Fibroblast of mammary gland (primary cell): ENCODE results near the gene TMEM156.
"Not testable (repeated sequence)": the region's sequence is repeated elsewhere in the genome, so short reads cannot be mapped to it uniquely, and the experiment has no call there.

Experiments
- DNase-seq: peaks from one replicate; pipeline ENCODE4 v3.0.0-alpha.2; 2010; ENCODE audit warnings: low read depth
- H3K4me3 ChIP-seq: 2 replicates; pipeline ENCODE4 v1.5.1; 2011; ENCODE audit warnings: low read depth, mild to moderate bottlenecking, low read length, moderate library complexity; ENCODE audit not compliant: control insufficient read depth
- TF ChIP-seq, protein P1 (sequence below): conservative IDR thresholded peaks from 2 replicates; pipeline ENCODE4 v1.5.1; 2011; ENCODE audit warnings: low read depth, low read length, inconsistent platforms; ENCODE audit not compliant: control insufficient read depth, insufficient read depth

TMEM156 gene

DNA sequence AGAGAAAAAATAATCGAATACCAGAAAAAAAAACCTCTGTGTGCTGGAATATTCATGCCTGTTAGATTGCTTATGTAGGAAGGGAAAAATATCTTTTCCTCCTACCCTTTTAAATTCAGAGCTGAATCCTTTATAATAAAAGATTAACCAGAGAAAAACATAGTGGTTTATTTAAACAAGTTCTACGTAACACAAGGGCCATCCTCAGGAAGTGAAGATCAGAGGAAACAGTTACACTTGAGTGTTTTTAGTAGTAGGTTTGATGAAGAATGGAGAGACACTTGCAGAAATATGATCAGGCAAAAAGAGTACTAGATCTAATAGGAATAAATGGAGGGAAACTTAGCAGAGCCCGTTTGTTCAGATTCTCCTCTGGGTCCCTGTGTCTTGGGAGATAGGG lies 66.3 kb downstream of the TMEM156 start:
- no peak overlapping the region for H3K4me3 ChIP-seq
- no peak for DNase-seq
- TF ChIP-seq, protein P1, sequence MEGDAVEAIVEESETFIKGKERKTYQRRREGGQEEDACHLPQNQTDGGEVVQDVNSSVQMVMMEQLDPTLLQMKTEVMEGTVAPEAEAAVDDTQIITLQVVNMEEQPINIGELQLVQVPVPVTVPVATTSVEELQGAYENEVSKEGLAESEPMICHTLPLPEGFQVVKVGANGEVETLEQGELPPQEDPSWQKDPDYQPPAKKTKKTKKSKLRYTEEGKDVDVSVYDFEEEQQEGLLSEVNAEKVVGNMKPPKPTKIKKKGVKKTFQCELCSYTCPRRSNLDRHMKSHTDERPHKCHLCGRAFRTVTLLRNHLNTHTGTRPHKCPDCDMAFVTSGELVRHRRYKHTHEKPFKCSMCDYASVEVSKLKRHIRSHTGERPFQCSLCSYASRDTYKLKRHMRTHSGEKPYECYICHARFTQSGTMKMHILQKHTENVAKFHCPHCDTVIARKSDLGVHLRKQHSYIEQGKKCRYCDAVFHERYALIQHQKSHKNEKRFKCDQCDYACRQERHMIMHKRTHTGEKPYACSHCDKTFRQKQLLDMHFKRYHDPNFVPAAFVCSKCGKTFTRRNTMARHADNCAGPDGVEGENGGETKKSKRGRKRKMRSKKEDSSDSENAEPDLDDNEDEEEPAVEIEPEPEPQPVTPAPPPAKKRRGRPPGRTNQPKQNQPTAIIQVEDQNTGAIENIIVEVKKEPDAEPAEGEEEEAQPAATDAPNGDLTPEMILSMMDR = no peak

DNA sequence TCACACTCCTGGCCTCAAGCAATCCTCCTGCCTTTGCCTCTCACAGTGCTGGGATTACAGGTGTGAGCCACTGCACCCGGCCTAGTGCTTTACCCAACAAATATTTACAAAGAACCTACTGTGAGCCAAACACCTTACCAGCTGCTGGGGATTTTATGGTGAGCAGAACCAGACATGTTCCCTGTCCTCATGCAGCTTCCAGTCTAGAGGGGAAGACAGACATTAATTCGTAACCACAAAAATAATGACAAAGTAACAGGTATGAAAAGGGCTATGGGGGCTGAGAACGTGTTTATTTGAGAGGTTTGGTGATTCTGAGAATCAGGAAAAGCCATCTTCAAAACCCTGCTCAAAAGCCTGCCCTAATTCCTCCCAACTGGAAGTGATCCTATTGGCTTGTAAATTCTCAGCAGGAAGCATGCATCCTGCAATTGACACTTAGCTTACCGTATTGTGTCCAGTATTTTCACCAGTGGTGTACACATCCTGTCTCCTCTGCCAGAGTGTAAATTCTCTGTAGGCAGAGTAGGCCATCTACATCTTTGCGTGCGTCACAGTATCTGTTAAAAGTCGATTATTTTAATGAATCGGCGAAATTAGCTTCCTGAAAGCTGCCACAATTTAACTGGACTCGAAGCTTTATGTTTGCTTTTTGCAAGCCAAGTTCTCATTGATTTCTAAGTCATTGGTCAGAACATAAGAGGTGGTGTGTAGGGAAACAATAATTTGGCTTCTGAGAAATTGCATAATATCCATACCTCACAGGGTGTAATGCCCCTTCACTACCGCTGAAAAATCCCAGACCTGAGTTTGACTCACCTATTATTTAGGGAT lies 67.0 kb downstream of the TMEM156 start:
- TF ChIP-seq, protein P1 = no peak
- H3K4me3 ChIP-seq = no peak overlapping the region
- no peak for DNase-seq

DNA sequence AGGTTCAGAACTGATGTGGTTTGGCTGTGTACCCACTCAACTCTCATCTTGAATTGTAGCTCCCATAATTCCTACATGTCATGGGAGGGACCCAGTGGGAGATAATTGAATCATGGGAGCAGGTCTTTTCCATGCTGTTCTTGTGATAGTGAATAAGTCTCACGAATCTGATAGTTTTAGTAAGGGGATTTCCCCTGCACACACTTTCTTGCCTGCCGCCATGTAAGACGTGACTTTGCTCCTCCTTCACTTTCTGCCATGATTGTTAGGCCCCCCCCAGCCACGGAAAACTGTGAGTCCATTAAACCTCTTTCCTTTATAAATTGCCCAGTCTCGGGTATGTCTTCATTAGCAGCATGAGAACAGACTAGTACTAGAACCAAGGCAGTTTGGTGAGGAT lies 73.0 kb downstream of the TMEM156 start:
- H3K4me3 ChIP-seq, DNase-seq: not testable (repeated sequence)

DNA sequence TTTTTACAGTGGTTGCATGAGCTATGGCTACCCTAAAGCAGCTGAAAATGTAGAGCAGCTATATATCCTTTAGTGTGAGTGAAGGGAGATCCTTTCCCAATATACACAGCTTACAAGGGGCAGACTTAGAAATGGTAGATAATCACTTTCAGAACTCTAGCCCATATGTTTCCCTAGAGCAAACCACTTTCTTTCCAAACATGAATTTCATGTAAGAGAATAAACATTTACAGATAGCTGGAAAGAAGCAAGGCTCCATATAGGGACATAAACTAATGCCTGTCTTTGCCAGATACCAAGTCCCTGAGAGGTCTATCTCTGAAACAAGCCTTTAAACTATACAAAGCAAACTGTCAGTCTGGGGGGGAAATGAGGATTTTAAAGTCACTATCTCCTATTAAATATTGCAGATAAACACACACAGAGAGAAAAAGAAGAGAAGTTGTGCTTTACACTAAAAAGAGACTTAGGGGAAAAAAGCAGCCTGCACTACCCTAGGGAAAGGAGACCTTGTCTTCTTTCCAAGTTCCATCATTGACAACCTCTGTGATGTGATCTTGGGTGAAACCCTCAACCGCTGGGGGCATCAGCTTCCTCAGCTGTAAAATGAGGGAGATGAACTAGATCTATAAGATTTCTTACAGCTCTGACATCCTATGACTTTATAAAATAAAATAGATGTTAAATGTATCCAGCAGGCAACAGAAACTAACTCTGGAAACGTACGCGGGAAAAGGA lies 73.6 kb downstream of the TMEM156 start:
- TF ChIP-seq, protein P1 = no peak
- DNase-seq = no peak
- no peak overlapping the region for H3K4me3 ChIP-seq

DNA sequence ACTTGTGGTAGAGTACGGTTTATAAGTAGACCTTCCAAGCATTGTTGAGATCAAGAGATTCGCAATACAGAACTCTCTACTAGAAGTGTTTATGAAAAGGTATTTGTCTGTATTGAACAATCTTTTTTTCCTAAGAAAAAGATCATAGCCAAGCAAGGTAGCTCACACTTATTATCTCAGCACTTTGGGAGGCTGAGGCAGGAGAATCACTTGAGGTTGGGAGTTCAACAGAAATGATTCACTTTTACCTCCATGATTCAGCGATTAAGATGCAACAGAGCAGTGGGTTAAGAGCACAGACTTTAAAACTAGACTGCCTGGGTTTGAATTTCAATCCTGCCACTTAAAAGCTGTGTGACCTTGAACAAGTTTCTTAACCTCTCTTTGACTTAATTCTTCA lies 74.3 kb downstream of the TMEM156 start:
- no peak overlapping the region for H3K4me3 ChIP-seq
- TF ChIP-seq, protein P1 = no peak
- no peak for DNase-seq

DNA sequence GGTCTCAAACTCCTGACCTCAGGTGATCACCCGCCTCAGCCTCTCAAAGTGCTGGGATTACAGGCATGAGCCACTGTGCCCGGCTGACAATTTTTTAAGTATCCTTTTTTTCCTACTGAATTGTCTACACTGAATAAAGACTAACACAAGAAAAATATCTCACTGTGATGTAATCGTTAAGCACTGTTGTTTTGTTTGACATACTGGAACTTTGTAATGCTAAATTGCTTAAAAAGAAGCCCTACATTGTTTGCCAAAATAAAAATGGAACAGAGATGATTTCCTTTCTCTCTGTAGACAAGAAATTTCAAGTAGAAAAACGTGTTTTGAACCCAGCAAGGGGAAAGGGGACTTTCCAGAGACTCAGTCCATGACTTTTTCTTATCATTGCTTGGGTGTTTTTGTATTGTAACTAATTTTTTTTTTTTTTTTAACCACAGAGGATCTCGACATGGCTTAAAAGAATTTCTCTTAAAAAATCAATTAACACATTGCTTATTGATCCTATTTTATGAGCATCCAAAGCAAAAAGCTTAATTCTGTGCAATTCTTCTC lies 74.9 kb downstream of the TMEM156 start:
- DNase-seq = no peak
- TF ChIP-seq, protein P1 = no peak
- no peak overlapping the region for H3K4me3 ChIP-seq

DNA sequence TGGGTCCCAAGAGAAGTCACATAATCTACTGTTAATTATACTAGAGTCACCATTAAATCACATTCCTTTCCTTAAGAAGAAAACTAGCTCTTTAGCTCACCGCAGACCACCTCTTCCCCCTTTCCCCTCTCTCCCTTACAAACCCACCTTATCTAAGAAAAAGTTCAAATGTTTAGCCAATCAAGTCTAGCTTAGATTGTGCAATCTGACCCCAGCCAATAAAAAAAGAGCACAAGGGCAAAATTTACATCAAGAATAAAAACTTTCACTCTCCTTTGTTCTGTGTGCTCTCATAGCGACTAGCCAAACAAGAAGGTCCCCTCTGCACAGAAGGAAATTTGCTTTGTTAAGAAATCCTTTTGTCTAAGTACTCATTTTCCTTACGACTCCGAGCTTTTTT lies 76.3 kb downstream of the TMEM156 start:
- TF ChIP-seq, protein P1 = no peak
- DNase-seq = no peak
- no peak overlapping the region for H3K4me3 ChIP-seq
